ENCODE measurements around the gene LIN7A. TPM values are rescaled to one million over a fixed set of nuclear protein-coding genes. Genes with fewer than 3 reads are reported as not detected.

LIN7A gene
- total RNA-seq, 1 experiment from 2014 or later = 20.9 TPM

DNA sequence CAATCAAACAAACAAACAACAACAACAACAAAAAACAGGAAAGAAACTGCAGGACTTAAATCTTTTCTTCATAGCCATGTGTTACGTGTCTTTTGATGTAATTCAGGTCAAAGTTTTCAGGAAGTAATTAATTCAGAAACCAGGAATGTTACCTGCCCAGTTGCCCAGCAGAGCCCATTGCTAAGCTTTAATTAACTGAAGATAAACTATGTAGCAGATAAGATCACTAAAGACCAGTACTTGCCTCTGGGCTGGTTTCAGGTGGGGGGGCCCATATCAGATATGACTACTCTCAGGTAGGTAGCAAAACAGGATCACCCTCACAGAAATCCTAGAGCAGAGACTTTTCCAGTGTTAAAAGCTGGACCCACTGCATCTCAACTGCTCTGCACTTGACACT lies 69.2 kb downstream of the LIN7A start:
- no peak for DNase-seq (ENCODE audit: low read depth)
- in situ Hi-C loops (cut with HindIII; ENCODE audit: low pct_unique_long_range_greater_than_20kb, low sequenced_read_pairs) = no loop called here

GRCh38 chr12:80867941-80868340 lies 69.8 kb downstream of the LIN7A start:
- no peak for DNase-seq (ENCODE audit: low read depth)
- in situ Hi-C loops (cut with HindIII; ENCODE audit: low pct_unique_long_range_greater_than_20kb, low sequenced_read_pairs) = no loop called here

GRCh38 chr12:80864046-80864735 lies 73.5 kb downstream of the LIN7A start:
- DNase-seq (ENCODE audit: low read depth) = no peak
- in situ Hi-C loops (cut with HindIII; ENCODE audit: low pct_unique_long_range_greater_than_20kb, low sequenced_read_pairs) = no loop called here

DNA sequence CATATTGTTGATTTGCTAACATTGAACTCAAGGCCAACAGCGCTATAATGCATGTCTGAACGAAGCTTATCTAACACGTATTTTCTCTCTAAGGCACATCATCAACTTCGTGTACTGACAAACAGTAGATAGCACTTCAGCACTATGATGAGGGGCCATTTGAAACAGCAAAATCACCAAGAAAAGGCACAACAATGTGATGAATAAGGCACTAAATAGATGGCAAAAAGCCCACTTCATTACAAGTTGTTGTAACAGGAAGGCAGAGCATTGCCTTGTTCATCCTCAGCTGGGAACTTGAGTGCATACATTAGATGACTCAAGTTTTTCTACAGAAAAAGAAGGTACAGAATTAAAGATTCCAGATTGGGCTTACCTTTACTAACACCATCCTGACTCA lies 75.2 kb downstream of the LIN7A start:
- in situ Hi-C loops (cut with HindIII; ENCODE audit: low pct_unique_long_range_greater_than_20kb, low sequenced_read_pairs) = no loop called here
- no peak for DNase-seq (ENCODE audit: low read depth)

GRCh38 chr12:80861641-80862378 lies 75.9 kb downstream of the LIN7A start:
- in situ Hi-C loops (cut with HindIII; ENCODE audit: low pct_unique_long_range_greater_than_20kb, low sequenced_read_pairs) = no loop called here

GRCh38 chr12:80860928-80861327 lies 76.8 kb downstream of the LIN7A start:
- in situ Hi-C loops (cut with HindIII; ENCODE audit: low pct_unique_long_range_greater_than_20kb, low sequenced_read_pairs) = no loop called here
- DNase-seq (ENCODE audit: low read depth) = no peak

More at GRCh38 chr12:80861641-80862378, 75.9 kb downstream of the LIN7A start:
- DNase-seq (ENCODE audit: low read depth) = no peak

GRCh38 chr12:80860206-80860605 lies 77.5 kb downstream of the LIN7A start:
- no peak for DNase-seq (ENCODE audit: low read depth)
- in situ Hi-C loops (cut with HindIII; ENCODE audit: low pct_unique_long_range_greater_than_20kb, low sequenced_read_pairs) = no loop called here

- in situ Hi-C loops (cut with HindIII; ENCODE audit: low pct_unique_long_range_greater_than_20kb, low sequenced_read_pairs) = no loop called here
These were observed 79.4 kb downstream of the LIN7A start for GRCh38 chr12:80858356-80858755.

DNA sequence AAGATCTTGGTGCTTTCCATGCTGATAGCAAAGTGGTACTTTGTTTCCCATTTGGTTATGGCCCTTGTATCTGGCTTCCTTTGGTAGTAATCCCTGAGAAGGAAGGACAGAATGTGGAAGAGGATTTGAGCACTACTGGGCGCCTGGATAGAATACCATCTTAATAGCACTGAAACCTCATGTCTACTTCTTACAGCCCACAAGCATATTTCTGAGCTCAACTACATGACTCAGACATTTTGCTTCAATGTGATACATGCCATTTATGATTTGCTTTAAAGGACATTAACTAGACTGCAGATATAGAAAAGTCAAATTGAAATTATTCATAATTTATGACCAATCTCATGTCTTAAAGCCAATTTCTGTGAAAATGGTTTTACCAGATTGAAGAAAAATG lies 80.4 kb downstream of the LIN7A start:
- DNase-seq (ENCODE audit: low read depth) = no peak
- in situ Hi-C loops (cut with HindIII; ENCODE audit: low pct_unique_long_range_greater_than_20kb, low sequenced_read_pairs) = no loop called here

More at GRCh38 chr12:80858356-80858755, 79.4 kb downstream of the LIN7A start:
- DNase-seq (ENCODE audit: low read depth) = no peak

DNA sequence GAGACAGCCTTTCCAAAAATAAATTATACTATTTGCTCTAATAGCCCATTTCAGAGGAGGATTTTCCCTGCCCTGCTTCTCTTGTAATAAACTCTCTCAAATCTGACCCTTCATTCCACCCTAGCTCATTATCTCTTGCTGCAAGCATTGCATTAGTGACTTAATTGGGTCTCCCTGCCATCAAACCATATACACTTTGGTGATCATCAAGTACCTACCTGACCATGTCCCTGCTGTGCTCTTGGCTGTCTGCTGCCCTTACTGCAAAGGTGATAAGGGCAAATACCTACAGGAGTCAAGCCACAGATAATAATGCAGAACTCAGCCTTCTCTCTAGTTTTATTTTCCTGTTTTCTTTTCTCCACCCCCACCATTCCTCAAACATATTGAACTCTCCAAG lies 88.4 kb downstream of the LIN7A start:
- DNase-seq (ENCODE audit: low read depth) = no peak
- in situ Hi-C loops (cut with HindIII; ENCODE audit: low pct_unique_long_range_greater_than_20kb, low sequenced_read_pairs) = no loop called here

GRCh38 chr12:80848858-80849257 lies 88.9 kb downstream of the LIN7A start:
- in situ Hi-C loops (cut with HindIII; ENCODE audit: low pct_unique_long_range_greater_than_20kb, low sequenced_read_pairs) = no loop called here

GRCh38 chr12:80847575-80847974 lies 90.2 kb downstream of the LIN7A start:
- no peak for DNase-seq (ENCODE audit: low read depth)
- in situ Hi-C loops (cut with HindIII; ENCODE audit: low pct_unique_long_range_greater_than_20kb, low sequenced_read_pairs) = no loop called here

More at GRCh38 chr12:80848858-80849257, 88.9 kb downstream of the LIN7A start:
- peak; percentile 12 for DNase-seq (ENCODE audit: low read depth)

DNA sequence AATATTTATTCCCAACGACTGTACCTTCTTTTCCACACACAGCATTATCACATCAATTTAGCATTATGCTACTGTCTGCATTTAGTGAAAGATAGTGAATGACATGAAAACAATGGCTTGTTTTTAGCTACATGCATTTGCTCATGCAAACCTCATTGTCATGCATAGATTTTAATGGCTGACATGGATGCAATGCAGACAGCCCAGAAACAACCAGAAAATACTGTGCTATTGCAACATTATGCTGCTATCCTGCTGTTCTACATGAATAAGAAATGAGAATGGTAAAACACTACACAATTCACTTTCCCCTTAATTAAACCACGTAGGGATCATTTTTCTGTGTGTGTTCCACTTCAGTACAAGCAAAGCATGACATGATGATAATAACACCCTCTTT lies 90.8 kb downstream of the LIN7A start:
- no peak for DNase-seq (ENCODE audit: low read depth)
- in situ Hi-C loops (cut with HindIII; ENCODE audit: low pct_unique_long_range_greater_than_20kb, low sequenced_read_pairs) = no loop called here

GRCh38 chr12:80845639-80846038 lies 92.1 kb downstream of the LIN7A start:
- no peak for DNase-seq (ENCODE audit: low read depth)
- in situ Hi-C loops (cut with HindIII; ENCODE audit: low pct_unique_long_range_greater_than_20kb, low sequenced_read_pairs) = no loop called here

DNA sequence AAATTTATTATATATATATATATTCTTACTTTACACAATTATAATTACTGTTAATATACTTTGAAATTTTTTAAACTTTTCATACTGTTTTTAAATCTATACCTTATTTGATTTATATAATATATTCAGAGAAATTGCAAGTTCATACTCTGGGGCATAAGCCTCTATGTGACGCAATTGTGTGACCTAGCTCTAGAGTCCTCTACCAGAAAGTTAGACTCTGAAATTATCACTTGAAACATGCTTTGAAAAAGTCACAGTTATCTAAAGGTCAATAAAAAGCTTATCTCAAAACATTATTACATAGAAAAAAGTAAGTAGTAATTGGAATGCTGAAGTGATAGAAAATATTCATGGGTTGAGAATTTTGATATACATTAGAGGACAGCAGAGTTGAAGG lies 93.8 kb downstream of the LIN7A start:
- DNase-seq (ENCODE audit: low read depth) = no peak
- in situ Hi-C loops (cut with HindIII; ENCODE audit: low pct_unique_long_range_greater_than_20kb, low sequenced_read_pairs) = no loop called here

DNA sequence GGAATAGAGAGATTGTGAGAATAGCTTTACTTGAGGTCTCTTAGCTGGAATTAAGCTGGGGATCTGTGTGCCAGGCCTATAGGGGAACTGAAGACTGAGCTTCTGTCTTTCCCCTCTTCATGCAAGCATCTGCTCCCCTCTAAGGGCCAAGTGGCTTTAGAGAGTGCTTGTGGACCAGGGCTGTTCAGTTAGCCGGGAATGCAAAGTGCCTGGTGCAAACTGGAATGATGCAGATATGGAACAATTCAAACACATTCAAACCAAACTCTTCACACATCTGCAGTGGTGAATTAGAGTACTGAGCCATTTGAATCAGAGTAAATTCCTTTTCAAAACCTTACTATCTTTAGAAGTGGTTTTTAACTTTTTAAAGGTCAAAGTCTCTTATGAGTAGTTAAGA lies 99.0 kb downstream of the LIN7A start:
- DNase-seq (ENCODE audit: low read depth) = no peak

GRCh38 chr12:80838024-80838658 lies 99.6 kb downstream of the LIN7A start:
- no peak for DNase-seq (ENCODE audit: low read depth)
- in situ Hi-C loops (cut with HindIII; ENCODE audit: low pct_unique_long_range_greater_than_20kb, low sequenced_read_pairs) = no loop called here

More for the DNA sequence above, 99.0 kb downstream of the LIN7A start:
- in situ Hi-C loops (cut with HindIII; ENCODE audit: low pct_unique_long_range_greater_than_20kb, low sequenced_read_pairs) = no loop called here

DNA sequence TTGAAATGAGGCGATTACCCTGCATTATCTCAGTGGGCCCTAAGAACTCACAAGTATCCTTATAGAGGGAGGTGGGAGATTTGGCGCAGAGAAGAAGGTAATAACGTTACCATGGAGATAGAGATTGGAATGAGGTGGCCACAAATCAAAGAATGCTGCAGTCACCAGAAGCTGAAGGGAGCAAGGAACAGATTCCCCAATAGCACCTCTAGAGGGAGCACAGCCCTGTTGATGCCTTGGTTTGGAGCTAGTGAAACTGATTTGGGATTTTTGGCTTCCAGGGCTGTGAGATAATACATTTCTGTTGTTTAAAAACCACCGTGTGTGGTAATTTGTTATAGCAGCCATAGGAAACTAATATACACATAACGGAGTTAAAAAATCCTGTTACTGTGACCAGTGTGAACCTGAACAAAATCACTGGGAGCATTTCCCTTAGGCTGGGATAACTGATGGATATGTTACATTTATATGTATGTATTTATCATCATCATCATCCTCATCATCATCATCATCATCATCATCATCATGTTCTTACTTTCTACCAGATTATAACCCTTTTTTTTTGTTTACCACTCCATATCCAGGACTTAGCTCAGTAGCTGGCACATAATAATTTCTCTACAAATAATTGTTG lies 100.3 kb downstream of the LIN7A start:
- peak; percentile 39 for DNase-seq (ENCODE audit: low read depth)
- in situ Hi-C loops (cut with HindIII; ENCODE audit: low pct_unique_long_range_greater_than_20kb, low sequenced_read_pairs) = no loop called here

DNA sequence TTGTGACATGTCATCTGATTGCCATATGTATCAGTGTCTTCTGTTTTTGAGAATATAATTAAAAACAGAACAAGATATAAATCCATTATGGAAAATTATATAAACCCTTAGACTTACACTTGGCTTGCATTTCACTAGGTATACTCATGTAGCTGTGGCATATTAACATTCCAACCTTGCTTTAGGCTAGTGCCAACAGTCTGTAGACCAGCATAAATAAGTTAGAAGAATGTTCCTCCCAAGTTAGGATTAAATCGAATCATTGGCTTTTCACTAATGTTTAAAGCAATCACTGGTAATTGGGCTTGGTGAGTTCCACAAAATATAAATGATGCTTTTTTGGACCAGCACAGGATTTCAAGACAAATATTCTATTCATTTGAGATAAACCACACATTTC lies 103.0 kb downstream of the LIN7A start:
- DNase-seq (ENCODE audit: low read depth) = no peak
- in situ Hi-C loops (cut with HindIII; ENCODE audit: low pct_unique_long_range_greater_than_20kb, low sequenced_read_pairs) = no loop called here
